SK-N-SH (cell line): Measurements from ENCODE around the gene SGTA. TPM values are rescaled to one million over a fixed set of nuclear protein-coding genes. Genes with fewer than 3 reads are reported as not detected.
A peak's percentile ranks its signal among the peaks of the same experiment; 100 is the strongest.

Experiments used
- CTCF ChIA-PET: fragments of 300-600, 350-600 bp; formaldehyde crosslinking; extraction: SDS; loops from one replicate; lab custom pipeline; 2021; lab: Yijun Ruan, JAX
- POLR2A ChIA-PET: fragments of 350-600 bp; sonication (Branson Sonifier 250); formaldehyde crosslinking; extraction: SDS; loops from one replicate; lab custom pipeline; 2020; ENCODE audit warnings: antibody characterized with exemption, inconsistent platforms; lab: Yijun Ruan, JAX
- DNase-seq: peaks from one replicate; pipeline ENCODE4 v3.0.0; 2012
- H2AFZ ChIP-seq: fragments of 200-600 bp; sonication (generic); 2 replicates; pipeline ENCODE4 v1.8.1; 2016; ENCODE audit warnings: antibody characterized with exemption, mild to moderate bottlenecking, low read depth
- H3F3A ChIP-seq: fragments of 200-600 bp; sonication (generic); replicated peaks from 2 replicates; pipeline ENCODE3; 2016; ENCODE audit warnings: antibody characterized with exemption, mild to moderate bottlenecking; ENCODE audit not compliant: insufficient read depth
- H3K27ac ChIP-seq, 2 experiments: fragments of 200-500 bp in 1 of 2; fragments of 200-600 bp in 1 of 2; sonication (Bioruptor generic) in 1 of 2; sonication (generic), shearing (Covaris generic) in 1 of 2; 2 replicates each; pipeline versions ENCODE4 v1.5.1 to v1.6.1; 2014 to 2016; ENCODE audit warnings: low read depth in 2 of 2, inconsistent platforms in 1 of 2, low read length in 1 of 2, mild to moderate bottlenecking in 1 of 2, mixed read lengths in 1 of 2
- H3K27me3 ChIP-seq: fragments of 200-600 bp; sonication (generic), shearing (Covaris generic); 2 replicates; pipeline ENCODE4 v1.6.1; 2016; ENCODE audit warnings: mixed run types; ENCODE audit not compliant: insufficient read depth
- H3K36me3 ChIP-seq, 2 experiments: fragments of 200-500 bp in 1 of 2; fragments of 200-600 bp in 1 of 2; sonication (Bioruptor generic) in 1 of 2; sonication (generic) in 1 of 2; replicated peaks in 1 of 2; 2 replicates each; pipeline versions ENCODE3 to v1.5.1; 2014 to 2016; ENCODE audit warnings: low read length in 1 of 2, mild to moderate bottlenecking in 1 of 2; ENCODE audit not compliant: insufficient read depth in 2 of 2, control insufficient read depth in 1 of 2
- H3K4me1 ChIP-seq, 2 experiments: fragments of 200-500 bp in 1 of 2; fragments of 200-600 bp in 1 of 2; sonication (Bioruptor generic) in 1 of 2; sonication (generic), shearing (Covaris generic) in 1 of 2; 2 replicates each; pipeline versions ENCODE4 v1.5.1 to v1.6.1; 2014 to 2016; ENCODE audit warnings: low read depth in 1 of 2, low read length in 1 of 2, mixed run types in 1 of 2; ENCODE audit not compliant: insufficient read depth in 2 of 2, control insufficient read depth in 1 of 2
- H3K4me2 ChIP-seq: fragments of 200-600 bp; sonication (generic), shearing (Covaris generic); 2 replicates; pipeline ENCODE4 v1.6.1; 2017; ENCODE audit warnings: mixed run types
- H3K4me3 ChIP-seq, 2 experiments: fragments of 200-500 bp in 1 of 2; fragments of 200-600 bp in 1 of 2; sonication (Bioruptor generic) in 1 of 2; sonication (generic), shearing (Covaris generic) in 1 of 2; 2 replicates each; pipeline versions ENCODE4 v1.5.1 to v1.8.1; 2014 to 2016; ENCODE audit warnings: low read depth in 2 of 2, inconsistent platforms in 1 of 2, low read length in 1 of 2, mild to moderate bottlenecking in 1 of 2, mixed read lengths in 1 of 2, moderate library complexity in 1 of 2
- H3K79me2 ChIP-seq: fragments of 200-600 bp; sonication (generic); 2 replicates; pipeline ENCODE4 v1.8.1; 2017; ENCODE audit warnings: mild to moderate bottlenecking; ENCODE audit not compliant: insufficient read depth
- H3K9ac ChIP-seq: fragments of 200-600 bp; sonication (generic); 2 replicates; pipeline ENCODE4 v1.6.1; 2017; ENCODE audit warnings: mixed run types
- H3K9me2 ChIP-seq: fragments of 200-600 bp; sonication (generic); 2 replicates; pipeline ENCODE4 v1.6.1; 2017; ENCODE audit warnings: mixed run types
- H3K9me3 ChIP-seq: fragments of 200-600 bp; sonication (generic); 2 replicates; pipeline ENCODE4 v1.6.1; 2017; ENCODE audit warnings: mixed run types, mild to moderate bottlenecking, moderate library complexity
- H4K20me1 ChIP-seq: fragments of 200-600 bp; sonication (generic); 2 replicates; pipeline ENCODE4 v1.6.1; 2017; ENCODE audit warnings: mild to moderate bottlenecking, mixed run types; ENCODE audit not compliant: insufficient read depth
- CTCF ChIP-seq: fragments of 200-600 bp; sonication (generic); IDR thresholded peaks from 2 replicates; pipeline ENCODE4 v1.6.1; 2017; ENCODE audit warnings: antibody characterized with exemption, mild to moderate bottlenecking, moderate library complexity
- FOXJ3 ChIP-seq: sonication (generic); formaldehyde crosslinking; IDR thresholded peaks from 2 replicates; pipeline ENCODE4 v1.5.1; 2020; ENCODE audit warnings: mild to moderate bottlenecking, missing genetic modification reagents
- GATA2 ChIP-seq: sonication (generic); formaldehyde crosslinking; IDR thresholded peaks from 2 replicates; pipeline ENCODE4 v1.5.0; 2020; ENCODE audit warnings: mild to moderate bottlenecking, missing genetic modification reagents
- JUND ChIP-seq: IDR thresholded peaks from 2 replicates; pipeline ENCODE4 v1.4.0; 2012
- MAX ChIP-seq: IDR thresholded peaks from 2 replicates; pipeline ENCODE4 v1.4.0; 2012; ENCODE audit warnings: low read depth
- MEF2A ChIP-seq: IDR thresholded peaks from 2 replicates; pipeline ENCODE4 v1.4.0; 2012; ENCODE audit warnings: low read depth, borderline replicate concordance
- NFIC ChIP-seq: IDR thresholded peaks from 2 replicates; pipeline ENCODE4 v1.4.0; 2012; ENCODE audit warnings: borderline replicate concordance
- NRF1 ChIP-seq: IDR thresholded peaks from 2 replicates; pipeline ENCODE4 v1.6.1; 2012; ENCODE audit warnings: low read depth, mild to moderate bottlenecking, low read length
- RAD21 ChIP-seq: IDR thresholded peaks from 2 replicates; pipeline ENCODE4 v1.6.1; 2012; ENCODE audit warnings: mild to moderate bottlenecking, low read length
- RCOR1 ChIP-seq: fragments of 150-350 bp; IDR thresholded peaks from 2 replicates; pipeline ENCODE4 v1.6.1; 2017; ENCODE audit warnings: antibody characterized with exemption, low read length
- REST ChIP-seq: IDR thresholded peaks from 2 replicates; pipeline ENCODE4 v1.6.1; 2012; ENCODE audit warnings: mild to moderate bottlenecking, low read depth, low read length, moderate library complexity
- RXRA ChIP-seq: IDR thresholded peaks from 2 replicates; pipeline ENCODE4 v1.4.0; 2012; ENCODE audit warnings: low read depth, mild to moderate bottlenecking, borderline replicate concordance
- TAF1 ChIP-seq: IDR thresholded peaks from 2 replicates; pipeline ENCODE4 v1.6.1; 2012; ENCODE audit warnings: low read depth, mild to moderate bottlenecking, low read length, moderate library complexity, borderline replicate concordance
- USF2 ChIP-seq: fragments of 150-350 bp; IDR thresholded peaks from 2 replicates; pipeline ENCODE4 v1.6.1; 2017; ENCODE audit warnings: antibody characterized with exemption, low read length, low read depth, borderline replicate concordance
- WGBS: methylation state at CpG from one replicate; pipeline ENCODE4 v1.1.6; 2017; ENCODE audit warnings: low lambda C conversion rate; 5-methylcytosine and 5-hydroxymethylcytosine counted together
- polyA plus RNA-seq, 3 experiments: library from polyadenylated mRNA; depleted of rRNA; stranded (reverse); fragments of >200 nt; gene quantifications; 2 replicates each; pipeline ENCODE4 v1.2.3, GENCODE V29; 2012

The SGTA gene
- polyA plus RNA-seq, 1 of the 3 experiments (the other 2 are of a cell fraction) = 78.4 TPM

- TF ChIP-seq MEF2A (no peak), NFIC (no peak), USF2 (no peak), NRF1 (no peak), MAX (no peak)
These were observed 26.5 kb upstream of the SGTA start (continued) for GRCh38 chr19:2809387-2810140.

GRCh38 chr19:2808129-2808941 lies 25.3 kb upstream of the SGTA start:
- ChIA-PET POLR2A (no interaction called here), CTCF (no interaction called here)
- H3K9me2 ChIP-seq = no peaks in the 10 kb centered on the region
- no peaks in the 10 kb centered on the region for H3K9me3 ChIP-seq
- no peaks in the 10 kb centered on the region for H3K79me2 ChIP-seq
- no peak overlapping the region for H3K27ac ChIP-seq
- WGBS = 98% methylated on average over 10 of the region's 41 CpGs
- peaks cover 0 to 13% of the 10 kb centered on the region in 2 experiments; a peak in 1 of 4 replicates for H3K4me1 ChIP-seq
- no peaks in the 10 kb centered on the region for H3F3A ChIP-seq
- TF ChIP-seq JUND (no peak), GATA2 (no peak), RAD21 (no peak), FOXJ3 (CRISPR knock-in tag) (no peak), RCOR1 (no peak), TAF1 (no peak), REST (no peak), NFIC (no peak), MAX (no peak), CTCF (no peak), RXRA (no peak)
- TF ChIP-seq, all 33 proteins: peak for 0
- H3K36me3 ChIP-seq = peaks cover 3 to 79% of the 10 kb centered on the region in 2 experiments
- peak; percentile 9 for DNase-seq
- H3K4me2 ChIP-seq = no peak overlapping the region
- no peak overlapping the region for H3K9ac ChIP-seq
- no peaks in the 10 kb centered on the region for H3K27me3 ChIP-seq
- H2AFZ ChIP-seq = no peak overlapping the region
- no peak overlapping the region for H3K4me3 ChIP-seq
- H4K20me1 ChIP-seq = no peaks in the 10 kb centered on the region
